Gastroesophageal sphincter (tissue), 3 donors: ENCODE measurements around the gene SLC29A2.

Experiments
- CTCF ChIP-seq, 4 experiments: fragments of 200-600 bp in 2 of 4; fragments of 450-650 bp in 2 of 4; sonication (generic) in 1 of 4; IDR thresholded peaks; one replicate each; pipeline ENCODE4 v1.5.1; 2017 to 2019; ENCODE audit warnings: antibody characterized with exemption in 4 of 4, mild to moderate bottlenecking in 2 of 4, moderate library complexity in 2 of 4
- POLR2A ChIP-seq, 2 donors: fragments of 450-650 bp; IDR thresholded peaks; one replicate each; pipeline ENCODE4 v1.6.1; 2017; ENCODE audit warnings: antibody characterized with exemption in 2 of 2, mild to moderate bottlenecking in 2 of 2, moderate library complexity in 1 of 2
- POLR2AphosphoS5 ChIP-seq: sonication (generic); formaldehyde crosslinking; IDR thresholded peaks from one replicate; pipeline ENCODE4 v1.6.1; 2017; ENCODE audit warnings: antibody characterized with exemption

GRCh38 chr11:66338276-66339161, 33.0 kb downstream of the SLC29A2 start:
- no peak for TF ChIP-seq POLR2A (IDR thresholded peaks at IDR 0.05)
- TF ChIP-seq CTCF (IDR thresholded peaks at IDR 0.05): no peak
- no peak for TF ChIP-seq POLR2AphosphoS5
